IPS-NIHi7 (cell line): Measurements from ENCODE around the gene MYO1C.
"Not testable (repeated sequence)": the region's sequence is repeated elsewhere in the genome, so short reads cannot be mapped to it uniquely, and the experiment has no call there.

ENCODE experiments used
- DNase-seq: peaks from one replicate; pipeline ENCODE4 v3.0.0; 2012; ENCODE audit warnings: mixed read lengths; ENCODE audit errors: extremely low spot score

The MYO1C gene

DNA sequence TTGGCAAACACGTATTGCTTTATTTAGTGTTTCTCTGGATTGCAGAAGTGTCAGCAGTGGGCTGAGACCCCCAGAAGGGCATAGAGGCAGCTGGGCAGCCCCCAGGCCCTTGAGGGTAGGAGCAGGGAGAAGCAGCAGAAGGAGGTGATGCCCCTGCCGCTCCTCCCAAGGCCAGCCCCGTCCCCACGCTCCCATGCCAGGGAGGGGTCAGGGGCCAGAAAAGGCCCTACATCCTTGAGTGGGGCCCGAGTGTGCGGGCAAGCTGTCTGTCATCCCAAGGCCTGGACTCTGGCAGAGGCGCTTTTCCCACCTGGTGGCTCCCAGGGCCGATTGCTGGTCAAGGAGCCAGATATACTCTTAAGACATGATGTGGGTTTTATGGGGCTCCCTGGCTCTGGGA is 28.3 kb downstream of the MYO1C start:
- DNase-seq, result no peak

DNA sequence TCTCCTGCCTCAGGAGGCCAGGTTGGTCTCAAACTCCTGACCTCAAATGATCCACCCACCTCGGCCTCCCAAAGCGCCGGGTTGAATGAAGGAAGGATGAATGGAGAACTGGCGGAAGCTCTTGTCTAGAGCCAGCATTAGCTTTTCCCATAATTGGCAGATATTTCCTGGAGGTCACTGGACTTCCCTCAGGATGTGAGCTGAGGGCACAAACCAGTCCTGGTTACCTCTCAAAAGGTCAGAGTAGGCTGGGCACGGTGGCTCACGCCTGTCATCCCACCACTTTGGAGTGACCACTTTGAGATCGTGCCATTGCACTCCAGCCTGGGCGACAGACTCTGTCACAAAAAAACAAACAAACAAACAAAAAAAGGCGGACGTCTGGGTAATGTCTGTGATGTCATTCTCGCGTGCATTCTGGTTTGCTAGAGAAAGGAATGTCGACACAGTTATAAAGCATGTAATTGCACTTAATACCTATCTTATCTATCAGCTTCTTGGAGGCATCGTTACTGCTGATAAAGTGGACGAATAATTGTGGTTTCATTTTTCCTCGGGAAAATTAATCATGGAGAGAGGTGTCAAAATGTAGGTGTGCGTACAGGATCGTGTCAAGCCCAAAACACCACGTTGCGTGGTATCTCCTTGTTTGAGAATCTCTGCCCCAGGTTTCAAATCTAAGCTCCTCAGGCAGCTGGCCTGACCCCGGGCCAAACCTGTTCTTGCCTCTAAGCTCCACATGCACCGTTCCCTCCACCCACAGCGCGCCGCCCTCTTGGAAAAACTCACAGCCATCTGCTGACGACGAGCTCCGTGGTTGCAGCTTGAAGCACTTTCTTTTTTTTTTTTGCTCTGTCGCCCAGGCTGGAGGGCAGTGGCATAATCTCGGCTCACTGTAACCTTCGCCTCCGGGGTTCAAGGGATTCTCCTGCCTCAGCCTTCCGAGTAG is 30.0 kb downstream of the MYO1C start:
- no peak for DNase-seq

DNA sequence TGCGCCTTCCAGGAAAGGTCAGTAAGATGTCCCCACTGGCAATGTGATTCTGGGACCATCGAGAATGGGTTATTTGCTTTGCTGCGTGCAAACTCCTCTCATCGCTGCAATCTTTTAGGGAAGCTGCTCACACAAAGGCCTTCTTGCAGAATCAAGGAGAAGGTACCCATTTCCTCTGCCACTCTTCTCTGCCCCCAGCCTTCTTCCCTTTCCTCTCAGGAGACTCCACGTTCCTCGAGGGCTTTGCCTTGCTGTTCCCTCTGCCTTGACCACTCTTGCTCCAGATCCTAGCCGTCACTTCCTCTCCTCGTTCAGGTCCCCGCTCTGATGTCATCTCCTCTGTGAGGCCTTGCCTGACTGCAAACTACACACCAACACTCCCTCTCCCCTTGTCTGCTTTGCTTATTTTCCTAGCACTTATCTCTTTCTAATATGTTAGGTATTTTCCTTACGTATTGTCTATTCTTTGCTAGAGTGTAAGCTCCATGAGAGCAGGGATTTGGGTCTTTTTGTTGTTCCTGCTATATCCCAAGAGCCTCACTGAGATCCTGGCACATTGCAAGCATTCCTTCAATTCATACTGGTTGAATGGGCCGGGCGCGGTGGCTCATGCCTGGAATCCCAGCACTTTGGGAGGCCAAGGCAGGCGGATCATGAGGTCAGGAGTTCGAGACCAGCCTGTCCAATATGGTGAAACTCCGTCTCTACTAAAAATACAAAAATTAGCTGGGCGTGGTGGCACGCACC is 31.1 kb downstream of the MYO1C start:
- no peak for DNase-seq

DNA sequence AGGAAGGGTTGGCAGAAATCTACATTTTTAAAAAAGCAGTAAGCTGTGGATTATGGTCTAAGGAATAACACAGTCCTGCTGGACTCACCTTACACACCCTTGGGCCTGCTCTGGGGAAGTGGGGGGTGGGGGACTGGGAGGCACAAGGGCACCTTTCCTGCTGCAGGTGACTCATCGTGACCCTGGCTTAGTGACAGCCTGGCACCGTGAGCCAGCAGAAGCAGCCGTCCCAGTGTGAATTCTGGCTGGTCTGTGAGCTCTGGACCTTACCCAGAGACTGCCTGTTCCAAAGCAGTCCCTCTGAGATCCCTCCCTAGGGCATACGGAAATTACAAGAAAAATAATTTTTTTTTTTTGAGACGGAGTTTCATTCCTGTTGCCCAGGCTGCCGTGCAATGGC is 32.3 kb downstream of the MYO1C start:
- DNase-seq, result no peak

DNA sequence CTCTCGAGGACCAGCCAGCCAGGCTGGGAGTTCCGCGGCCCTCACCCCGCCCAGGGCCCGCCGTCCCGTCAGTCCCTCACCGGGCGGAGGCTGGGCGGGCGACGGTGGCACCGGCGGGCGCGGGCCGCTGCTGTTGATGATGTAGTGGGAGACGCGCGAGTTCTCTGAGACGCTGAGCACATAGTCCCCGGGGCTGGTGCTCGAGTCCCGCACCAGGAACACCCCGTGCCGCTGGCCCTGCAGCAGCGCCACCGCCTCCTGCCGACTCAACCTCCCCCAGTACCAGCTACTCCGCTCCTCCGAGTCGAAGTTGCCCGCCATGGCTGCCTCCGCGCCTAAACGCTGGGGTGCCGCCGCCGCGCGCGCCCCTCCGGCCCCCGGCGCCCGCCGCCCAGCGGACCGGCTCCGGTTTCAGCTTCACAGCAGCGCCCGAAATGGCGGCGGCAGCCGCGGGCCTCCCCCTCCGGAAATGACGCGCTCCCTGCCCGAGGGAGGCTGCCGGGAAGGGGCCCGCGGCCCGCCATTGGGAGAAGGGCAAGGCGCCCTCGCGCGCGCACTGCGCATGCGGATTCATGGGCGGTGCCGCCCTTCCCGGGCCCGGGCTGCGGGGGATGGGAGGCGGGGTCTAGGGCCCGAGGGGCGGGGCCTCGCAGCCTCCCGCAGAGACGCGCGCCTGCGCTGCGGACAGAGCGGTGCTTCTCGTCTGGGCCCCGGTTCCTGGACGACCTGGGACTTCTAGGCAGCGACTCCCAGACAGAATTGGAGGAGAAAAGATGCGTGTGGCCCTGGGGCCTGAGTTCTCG is 36.5 kb downstream of the MYO1C start, which contains the start of gene CRK:
TSS of gene CRK (minus strand) at position 436 of the 803 bp plus-strand sequence. CDS start at position 321, 115 bp downstream.
- DNase-seq, result peak; percentile 100

DNA sequence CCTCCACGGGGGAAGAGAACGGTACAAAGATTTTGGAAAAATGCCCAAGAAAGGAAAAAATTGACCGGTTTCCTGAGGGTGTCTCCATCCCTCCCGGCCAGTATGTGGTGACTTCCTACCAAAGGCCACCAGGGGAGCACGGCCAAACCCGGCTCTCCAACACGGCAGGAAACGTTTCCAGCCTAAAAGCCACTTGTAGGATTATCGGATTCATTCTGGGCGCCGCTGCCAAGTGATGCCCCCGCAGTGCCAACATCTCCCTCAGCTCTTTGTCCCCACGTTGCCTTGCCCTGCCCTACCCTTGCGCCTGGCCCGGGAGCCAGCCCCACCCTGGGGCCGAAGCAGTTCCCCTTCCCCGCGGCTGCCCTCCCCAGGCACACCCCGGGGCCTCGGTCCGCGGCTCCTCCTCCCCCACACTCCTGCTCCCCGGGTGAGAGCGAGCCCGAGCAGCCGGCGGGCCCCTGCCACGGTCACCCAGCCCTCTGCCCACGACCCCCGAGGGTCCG is 37.1 kb downstream of the MYO1C start:
- DNase-seq, result peak; percentile 72

DNA sequence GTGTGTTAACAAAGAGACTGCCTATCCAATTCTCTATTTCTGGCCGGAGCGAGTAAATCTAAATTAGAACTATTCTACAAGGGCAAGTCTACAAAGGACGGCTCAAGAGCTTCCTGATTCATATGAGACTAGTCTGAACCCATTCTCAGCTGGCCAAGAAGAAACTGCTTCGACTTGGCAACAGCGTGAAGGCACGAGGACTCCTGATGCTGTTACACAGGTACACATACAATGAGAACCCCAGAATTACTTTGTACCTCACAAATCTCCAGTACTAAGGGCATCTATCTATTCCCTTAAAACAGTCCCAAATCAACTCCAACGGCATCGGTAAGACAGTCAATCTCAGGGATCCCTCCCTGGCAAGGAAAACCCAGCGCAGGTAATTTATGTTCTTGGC is 37.9 kb downstream of the MYO1C start:
- DNase-seq, result no peak

DNA sequence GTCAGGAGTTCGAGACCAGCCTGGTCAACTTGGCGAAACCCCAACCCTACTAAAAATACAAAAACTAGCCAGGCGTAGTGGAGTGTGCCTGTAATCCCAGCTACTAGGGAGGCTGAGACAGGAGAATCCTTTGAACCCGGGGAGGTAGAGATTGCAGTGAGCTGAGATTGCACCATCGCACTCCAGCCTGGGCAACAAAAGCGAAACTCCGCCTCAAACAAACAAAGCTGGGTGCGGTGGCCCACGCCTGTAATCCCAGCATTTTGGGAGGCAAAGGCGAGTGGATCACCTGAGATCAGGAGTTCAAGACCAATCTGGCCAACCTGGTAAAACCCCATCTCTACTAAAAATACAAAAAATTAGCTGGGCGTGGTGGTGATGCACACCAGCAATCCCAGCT is 38.8 kb downstream of the MYO1C start:
- DNase-seq, result not testable (repeated sequence)

DNA sequence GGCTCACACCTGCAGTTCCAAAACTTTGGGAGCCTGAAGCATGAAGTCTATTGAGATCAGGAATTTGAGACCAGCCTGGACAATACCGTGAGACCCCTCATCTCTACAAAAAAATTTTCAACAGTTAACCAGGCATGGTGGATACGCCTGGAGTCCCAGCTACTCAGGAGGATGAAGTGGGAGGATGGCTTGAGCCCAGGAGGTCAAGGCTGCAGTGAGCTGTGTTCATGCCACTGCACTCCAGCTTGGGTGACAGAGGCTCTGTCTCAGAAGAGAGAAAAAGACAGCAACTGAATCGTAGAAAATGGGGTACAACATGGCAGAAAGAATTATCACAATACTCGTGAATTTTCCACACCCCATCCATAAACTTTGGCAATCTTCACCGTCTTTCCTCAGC is 39.6 kb downstream of the MYO1C start:
- DNase-seq, result no peak

DNA sequence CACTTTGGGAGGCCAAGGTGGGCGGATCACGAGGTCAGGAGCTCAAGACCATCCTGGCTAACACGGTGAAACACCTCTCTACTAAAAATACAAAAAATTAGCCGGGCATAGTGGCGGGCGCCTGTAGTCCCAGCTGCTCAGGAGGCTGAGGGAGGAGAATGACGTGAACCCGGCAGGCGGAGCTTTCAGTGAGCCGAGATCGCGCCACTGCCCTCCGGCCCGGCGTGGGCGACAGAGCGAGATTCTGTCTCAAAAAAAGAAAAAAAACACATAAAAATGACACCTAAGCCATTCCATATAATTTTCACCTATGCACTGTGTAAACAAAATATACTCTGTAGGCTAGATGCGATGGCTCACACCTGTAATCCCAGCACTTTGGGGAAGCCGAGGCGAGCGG is 42.2 kb downstream of the MYO1C start:
- DNase-seq, result not testable (repeated sequence)

DNA sequence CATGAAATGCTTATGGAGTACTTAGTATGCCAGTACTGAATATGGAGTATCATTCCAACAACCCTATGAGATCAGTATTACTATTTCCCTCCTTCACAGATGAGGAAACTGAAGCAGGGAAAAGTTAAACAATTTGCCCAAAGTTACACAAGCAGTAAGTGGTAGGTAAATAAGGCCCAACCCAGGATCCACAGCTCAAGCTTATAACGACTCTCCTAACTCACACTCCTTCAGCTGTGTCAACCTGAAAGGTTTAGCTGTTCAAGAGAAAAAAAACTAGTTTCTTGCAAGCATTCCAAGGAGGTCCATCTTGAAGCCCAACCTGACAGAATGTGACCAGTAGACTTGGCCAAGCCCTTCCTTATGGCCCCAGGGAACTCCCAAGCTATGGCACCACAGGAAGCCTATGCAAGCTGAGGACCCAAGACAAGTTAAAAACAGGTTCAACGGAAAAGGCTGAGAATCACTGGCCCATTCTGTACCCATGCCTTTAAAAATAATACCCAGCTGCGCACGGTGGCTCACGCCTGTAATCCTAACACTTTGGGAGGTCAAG is 43.0 kb downstream of the MYO1C start:
- no peak for DNase-seq

DNA sequence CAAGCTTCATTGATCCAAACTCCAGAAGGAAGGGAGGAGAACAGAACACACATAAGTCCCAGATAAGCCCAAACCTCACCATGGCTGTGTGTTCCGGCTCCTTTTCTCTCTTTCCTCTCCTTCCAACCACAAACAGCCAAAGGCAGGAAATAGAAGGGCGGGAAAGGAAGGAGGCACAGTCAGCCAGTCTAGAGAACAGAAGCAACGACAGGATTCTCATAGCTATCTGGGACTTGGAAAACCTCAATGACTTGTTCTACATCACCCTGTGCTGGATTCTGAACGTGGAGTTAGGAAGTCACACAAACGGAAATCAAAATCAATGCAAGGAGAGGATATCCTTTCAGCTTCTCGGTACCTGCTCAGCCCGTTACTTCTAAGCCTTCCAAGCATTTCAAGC is 45.4 kb downstream of the MYO1C start:
- no peak for DNase-seq

DNA sequence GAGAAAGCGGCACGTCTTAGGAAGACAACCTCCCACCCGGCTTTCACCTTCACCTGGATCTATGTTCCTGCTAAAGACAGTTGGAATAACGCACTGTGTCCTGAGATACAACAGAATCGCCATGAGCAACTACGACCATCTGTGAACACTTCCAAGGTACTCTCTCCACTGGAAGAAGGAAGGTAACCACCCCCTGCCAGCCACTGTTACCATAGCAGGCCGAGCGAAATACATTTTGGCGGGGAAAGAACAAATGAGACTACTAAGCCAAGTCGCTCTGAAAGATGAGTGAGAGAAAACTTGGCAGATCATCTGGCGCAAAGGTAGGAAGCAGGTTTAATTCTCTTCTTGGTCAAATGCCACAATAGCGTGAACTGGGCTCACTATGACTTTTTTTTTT is 46.3 kb downstream of the MYO1C start:
- DNase-seq, result no peak

DNA sequence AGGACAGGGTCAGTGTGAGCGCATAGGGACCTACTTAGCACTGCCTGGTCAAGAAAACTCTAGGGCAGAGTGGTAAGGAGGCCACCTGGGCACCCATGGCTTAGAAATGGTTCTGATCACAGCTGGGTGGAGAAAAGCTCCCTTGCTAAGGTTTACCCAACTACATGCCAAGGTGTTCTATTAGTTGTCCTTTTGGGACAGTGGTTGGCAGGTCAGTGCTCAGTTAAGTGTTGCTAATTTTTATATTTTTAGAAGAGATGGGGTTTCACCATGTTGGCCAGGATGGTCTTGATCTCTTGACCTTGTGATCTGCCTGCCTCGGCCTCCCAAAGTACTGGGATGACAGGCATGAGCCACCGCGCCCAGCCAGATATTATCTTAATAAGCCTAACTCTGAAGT is 46.8 kb downstream of the MYO1C start:
- not testable (repeated sequence) for DNase-seq

DNA sequence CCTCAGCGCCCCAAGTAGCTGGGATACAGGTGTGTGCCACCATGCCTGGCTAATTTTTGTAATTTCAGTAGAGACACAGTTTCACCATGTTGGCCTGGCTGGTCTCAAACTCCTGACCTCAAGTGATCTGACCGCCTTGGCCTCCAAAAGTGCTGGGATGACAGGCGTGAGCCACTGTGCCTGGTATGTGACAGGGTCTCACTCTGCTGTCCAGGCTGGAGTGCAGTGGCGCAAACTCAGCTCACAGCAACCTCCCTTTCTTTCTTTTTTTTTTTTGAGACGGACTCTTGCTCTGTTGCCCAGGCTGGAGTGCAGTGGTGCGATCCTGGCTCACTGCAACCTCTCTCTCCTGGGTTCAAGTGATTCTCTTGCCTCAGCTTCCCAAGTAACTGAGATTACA is 49.8 kb downstream of the MYO1C start:
- DNase-seq, result not testable (repeated sequence)

DNA sequence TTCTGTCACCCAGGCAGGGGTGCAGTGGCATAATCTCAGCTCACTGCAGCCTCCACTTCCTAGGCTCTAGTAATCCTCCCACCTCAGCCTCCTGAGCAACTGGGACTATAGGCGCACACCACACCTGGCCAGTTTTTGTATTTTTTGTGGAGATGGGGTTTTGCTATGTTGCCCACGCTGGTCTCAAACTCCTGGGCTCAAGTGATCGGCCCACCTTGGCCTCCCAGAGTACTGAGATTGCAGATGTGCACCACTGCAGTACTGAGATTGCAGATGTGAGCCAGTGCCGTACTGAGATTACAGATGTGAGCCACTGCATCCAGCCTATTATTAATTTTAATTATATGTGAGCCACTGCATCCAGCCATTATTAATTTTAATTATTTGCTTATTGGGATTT is 50.3 kb downstream of the MYO1C start:
- DNase-seq, result no peak

DNA sequence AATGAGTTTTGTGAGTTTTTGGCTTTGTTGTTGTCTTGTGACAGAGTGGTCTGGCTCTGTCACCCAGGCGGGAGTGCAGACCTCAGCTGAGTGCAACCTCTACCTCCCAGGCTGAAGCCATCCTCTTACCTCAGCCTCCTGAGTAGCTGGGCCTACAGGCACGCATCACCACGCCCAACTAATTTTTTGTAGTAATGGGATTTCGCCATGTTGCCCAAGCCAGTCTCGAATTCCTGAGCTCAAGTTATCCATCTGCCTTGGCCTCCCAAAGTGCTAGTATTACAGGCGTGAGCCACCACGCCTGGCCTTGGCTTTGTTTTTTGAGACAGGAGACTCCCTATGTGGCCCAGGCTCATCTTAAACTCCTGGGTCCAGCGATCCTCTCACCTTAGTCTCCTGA is 51.6 kb downstream of the MYO1C start:
- DNase-seq, result no peak

DNA sequence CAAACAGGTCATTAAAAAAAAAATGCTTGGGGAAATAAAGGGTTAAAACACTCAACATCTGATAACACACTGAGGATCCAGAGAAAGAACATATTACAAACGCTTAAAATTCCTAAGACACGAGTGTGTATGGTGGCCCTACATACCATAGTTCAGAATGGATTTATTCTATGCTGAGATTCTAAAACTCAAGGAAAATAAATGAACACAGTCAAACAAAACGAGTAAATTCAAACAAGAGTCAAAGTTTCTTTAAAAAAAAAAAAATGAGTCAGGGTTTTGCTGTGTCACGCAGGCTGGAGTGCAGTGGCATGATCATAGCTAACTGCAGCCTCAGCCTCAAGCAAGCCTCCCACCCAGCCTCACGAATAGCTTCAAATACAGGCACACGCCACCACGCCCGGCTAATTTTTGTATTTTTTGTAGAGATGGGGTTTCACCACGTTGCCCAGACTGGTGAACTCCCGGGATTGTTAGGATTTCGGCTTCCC is 53.8 kb downstream of the MYO1C start:
- DNase-seq, result no peak

DNA sequence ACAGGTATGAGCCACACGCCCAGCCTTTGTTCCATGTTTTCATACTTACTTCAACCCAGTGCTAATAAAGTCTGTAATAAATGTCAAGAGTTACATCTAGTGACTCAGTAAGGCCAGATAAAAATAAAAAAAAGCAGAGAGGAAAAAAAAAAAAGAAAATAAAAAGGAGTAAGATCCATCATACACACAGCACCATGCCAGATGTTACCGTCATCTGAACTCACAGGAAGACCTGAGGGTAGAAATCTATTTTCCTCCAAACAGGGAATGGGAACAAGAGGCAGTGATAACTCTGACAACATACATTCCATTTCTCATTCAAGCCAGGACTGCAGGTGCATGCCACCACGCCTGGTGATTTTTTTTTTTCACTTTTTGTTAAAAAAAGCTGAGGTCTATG is 57.2 kb downstream of the MYO1C start:
- DNase-seq, result no peak

DNA sequence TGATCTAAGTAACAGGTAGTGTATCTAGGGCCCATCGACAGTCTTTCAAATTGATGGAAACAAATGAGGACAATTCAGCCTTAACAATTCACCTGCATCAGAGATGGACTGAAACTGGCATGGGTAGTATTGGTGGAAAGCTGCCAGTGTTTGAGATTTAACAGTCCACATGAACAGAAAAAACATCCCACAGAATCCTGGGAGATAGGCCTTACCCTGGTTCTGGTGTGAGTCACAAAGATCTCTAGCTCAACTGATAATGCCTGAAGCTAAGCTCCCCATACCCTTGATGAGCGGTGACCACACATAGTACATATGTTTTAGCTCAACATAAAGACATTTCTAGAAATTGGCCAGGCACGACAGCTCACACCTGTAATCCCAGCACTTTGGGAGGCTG is 58.3 kb downstream of the MYO1C start:
- no peak for DNase-seq

DNA sequence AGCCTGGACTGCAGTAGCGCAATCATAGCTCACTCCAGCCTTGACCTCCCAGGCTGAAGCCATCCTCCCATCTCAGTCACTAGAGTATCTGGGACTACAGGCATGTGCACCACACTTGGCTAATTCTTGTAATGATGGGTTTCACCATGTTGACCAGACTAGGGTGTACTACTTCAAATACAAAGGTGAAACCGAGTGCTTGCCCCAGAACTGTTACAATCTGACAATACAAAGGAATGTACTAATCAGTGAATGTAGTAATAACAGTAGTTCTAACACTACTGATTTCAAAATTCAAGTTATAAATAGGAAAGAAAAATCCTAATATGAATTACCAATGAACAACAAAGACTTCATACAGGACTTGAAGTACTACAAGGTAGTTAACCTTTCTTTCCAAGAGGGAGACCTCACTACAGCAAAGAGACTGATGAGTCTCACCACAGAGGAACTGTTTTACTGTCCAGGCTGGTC is 60.8 kb downstream of the MYO1C start:
- DNase-seq, result no peak
